BLaER1 (cell line): ENCODE data around the gene SLK.

Experiments used
- H3K27ac ChIP-seq: shearing (Covaris generic); formaldehyde crosslinking; 2 replicates; pipeline ENCODE4 v1.8.1; 2022
- H3K27me3 ChIP-seq: shearing (Covaris generic); formaldehyde crosslinking; 2 replicates; pipeline ENCODE4 v1.8.1; 2022
- H3K36me3 ChIP-seq: shearing (Covaris generic); formaldehyde crosslinking; 2 replicates; pipeline ENCODE4 v1.8.1; 2022
- H3K4me1 ChIP-seq: shearing (Covaris generic); formaldehyde crosslinking; 2 replicates; pipeline ENCODE4 v1.8.1; 2022
- H3K4me2 ChIP-seq: shearing (Covaris generic); formaldehyde crosslinking; 2 replicates; pipeline ENCODE4 v1.8.1; 2022
- H3K4me3 ChIP-seq: shearing (Covaris generic); formaldehyde crosslinking; 2 replicates; pipeline ENCODE4 v1.8.1; 2022
- H3K9ac ChIP-seq: shearing (Covaris generic); formaldehyde crosslinking; 2 replicates; pipeline ENCODE4 v1.8.1; 2022
- H3K9me3 ChIP-seq: shearing (Covaris generic); formaldehyde crosslinking; 2 replicates; pipeline ENCODE4 v1.8.1; 2022
- H4K20me1 ChIP-seq: shearing (Covaris generic); formaldehyde crosslinking; 2 replicates; pipeline ENCODE4 v1.8.1; 2022
- Cebpa-rat ChIP-seq: shearing (Covaris generic); IDR thresholded peaks from 2 replicates; pipeline ENCODE4 v1.8.1; 2022

Gene SLK

DNA sequence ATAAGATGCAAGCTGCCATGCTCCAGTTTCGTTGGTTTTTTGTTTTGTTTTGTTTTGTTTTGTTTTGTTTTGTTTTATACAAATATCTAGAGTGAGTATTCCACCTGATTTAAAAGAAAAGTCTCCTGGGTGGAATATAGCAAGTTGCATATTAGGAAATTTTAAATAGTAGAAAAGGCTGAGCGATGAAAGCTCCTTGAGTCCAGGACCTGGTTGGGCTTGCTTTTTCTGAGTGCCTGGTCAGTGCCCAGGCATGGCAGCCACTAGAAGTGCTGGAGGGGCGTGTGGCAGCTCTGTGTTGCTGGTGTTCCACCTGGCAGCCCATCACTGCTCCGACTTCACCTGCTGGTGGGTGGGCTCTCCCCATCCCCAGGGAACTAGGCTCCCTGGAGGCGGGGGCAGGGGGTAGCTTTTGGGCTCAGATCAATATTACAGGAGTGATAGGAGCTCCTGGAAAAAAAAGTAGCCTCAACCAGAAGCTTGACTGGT is 110.8 kb downstream of the SLK start:
- Histone ChIP-seq H3K27ac (no peak overlapping the region), H3K9me3 (no peaks in the 10 kb centered on the region), H3K36me3 (no peaks in the 10 kb centered on the region), H3K4me1 (no peaks in the 10 kb centered on the region), H4K20me1 (no peaks in the 10 kb centered on the region), H3K9ac (no peak overlapping the region), H3K27me3 (no peaks in the 10 kb centered on the region), H3K4me2 (no peak overlapping the region), H3K4me3 (no peak overlapping the region)
- no peak for TF ChIP-seq Cebpa-rat
